HG02970 (cell line): ENCODE data around the gene NRXN3.

ENCODE experiments used
- ATAC-seq: cut with Tn5 transposase; IDR thresholded peaks from one replicate; pipeline ENCODE4 v1.9.1; 2021; ENCODE audit warnings: mild to moderate bottlenecking, moderate library complexity, moderate number of reproducible peaks; ENCODE audit not compliant: unreplicated experiment, low FRiP score

NRXN3 gene

GRCh38 chr14:79285263-79285662, 1115.1 kb downstream of the NRXN3 start:
- ATAC-seq = no peak

- no peak for ATAC-seq
Observed at GRCh38 chr14:79287976-79288375, 1117.8 kb downstream of the NRXN3 start.

GRCh38 chr14:79293482-79294177, 1123.5 kb downstream of the NRXN3 start:
- no peak for ATAC-seq

- no peak for ATAC-seq
Observed at GRCh38 chr14:79294499-79294898, 1124.3 kb downstream of the NRXN3 start.

- no peak for ATAC-seq
Observed at GRCh38 chr14:79295385-79295784, 1125.2 kb downstream of the NRXN3 start.

- ATAC-seq = no peak
Observed at GRCh38 chr14:79298373-79298772, 1128.2 kb downstream of the NRXN3 start.

GRCh38 chr14:79299162-79299561, 1129.0 kb downstream of the NRXN3 start:
- no peak for ATAC-seq

- no peak for ATAC-seq
Observed at GRCh38 chr14:79304279-79304678, 1134.1 kb downstream of the NRXN3 start.

GRCh38 chr14:79306546-79306945, 1136.4 kb downstream of the NRXN3 start:
- no peak for ATAC-seq

GRCh38 chr14:79318371-79318770, 1148.2 kb downstream of the NRXN3 start:
- ATAC-seq = no peak

GRCh38 chr14:79320561-79320960, 1150.4 kb downstream of the NRXN3 start:
- ATAC-seq = no peak

- no peak for ATAC-seq
Observed at GRCh38 chr14:79321070-79321469, 1150.9 kb downstream of the NRXN3 start.

- ATAC-seq = no peak
Observed at GRCh38 chr14:79325071-79325470, 1154.9 kb downstream of the NRXN3 start.

GRCh38 chr14:79325557-79325956, 1155.4 kb downstream of the NRXN3 start:
- ATAC-seq = no peak

GRCh38 chr14:79328863-79329262, 1158.7 kb downstream of the NRXN3 start:
- no peak for ATAC-seq

- no peak for ATAC-seq
Observed at GRCh38 chr14:79331830-79332229, 1161.7 kb downstream of the NRXN3 start.

GRCh38 chr14:79332504-79333197, 1162.5 kb downstream of the NRXN3 start:
- ATAC-seq = no peak

- ATAC-seq = no peak
Observed at GRCh38 chr14:79333198-79333546, 1163.0 kb downstream of the NRXN3 start.

- no peak for ATAC-seq
Observed at GRCh38 chr14:79334272-79334671, 1164.1 kb downstream of the NRXN3 start.

GRCh38 chr14:79337761-79338160, 1167.6 kb downstream of the NRXN3 start:
- no peak for ATAC-seq

- ATAC-seq = no peak
Observed at GRCh38 chr14:79342942-79343341, 1172.8 kb downstream of the NRXN3 start.

- no peak for ATAC-seq
Observed at GRCh38 chr14:79351011-79351410, 1180.8 kb downstream of the NRXN3 start.
